H1 (cell line): ENCODE results near the gene TDP2. TPM values are rescaled to one million over a fixed set of nuclear protein-coding genes. Genes with fewer than 3 reads are reported as not detected.

Experiments used
- CTCF ChIA-PET: fragments of 300-600 bp; sonication (Branson Sonifier 250); formaldehyde crosslinking; loops from one replicate; lab custom pipeline; 2021; ENCODE audit not compliant: partially characterized antibody; lab: Charles Lee
- POLR2A ChIA-PET: fragments of 300-600 bp; sonication (Branson Sonifier 250); formaldehyde crosslinking; loops from one replicate; lab custom pipeline; 2021; ENCODE audit warnings: inconsistent platforms; ENCODE audit not compliant: partially characterized antibody; lab: Charles Lee
- DNase-seq, 2 experiments: peaks; one replicate each; pipeline versions ENCODE4 v3.0.0 to v3.0.0-alpha.2; 2010 to 2022; ENCODE audit warnings: low spot score in 2 of 2, low read depth in 1 of 2, mixed read lengths in 1 of 2
- FAIRE-seq: peaks from 2 replicates; lab custom pipeline; 2011; peaks lifted over from hg19 to GRCh38; lab: Jason Lieb, UNC
- H2AFZ ChIP-seq: 2 replicates; pipeline ENCODE4 v1.8.1; 2012; ENCODE audit warnings: low read length, inconsistent platforms
- H2AK5ac ChIP-seq: 2 replicates; pipeline ENCODE4 v1.6.1; 2013; ENCODE audit warnings: low read depth, low read length
- H2BK120ac ChIP-seq: replicated peaks from 2 replicates; pipeline ENCODE3; 2013; ENCODE audit warnings: low read depth, low read length, inconsistent platforms
- H2BK12ac ChIP-seq: 2 replicates; pipeline ENCODE4 v1.6.1; 2013; ENCODE audit warnings: low read depth, low read length
- H2BK15ac ChIP-seq: 2 replicates; pipeline ENCODE4 v1.6.1; 2013; ENCODE audit warnings: low read length
- H2BK20ac ChIP-seq: 2 replicates; pipeline ENCODE4 v1.6.1; 2013; ENCODE audit warnings: low read length
- H2BK5ac ChIP-seq: 2 replicates; pipeline ENCODE4 v1.6.1; 2013; ENCODE audit warnings: low read depth, low read length
- H3K14ac ChIP-seq: 2 replicates; pipeline ENCODE4 v1.6.1; 2013; ENCODE audit warnings: inconsistent platforms; ENCODE audit not compliant: insufficient read length
- H3K18ac ChIP-seq: 2 replicates; pipeline ENCODE4 v1.6.1; 2013; ENCODE audit warnings: low read length; ENCODE audit errors: extremely low read depth
- H3K23ac ChIP-seq: 2 replicates; pipeline ENCODE4 v1.6.1; 2013; ENCODE audit warnings: inconsistent platforms; ENCODE audit not compliant: insufficient read length
- H3K23me2 ChIP-seq: 2 replicates; pipeline ENCODE4 v1.6.1; 2013; ENCODE audit warnings: low read depth, low read length
- H3K27ac ChIP-seq: 2 replicates; pipeline ENCODE4 v1.6.1; 2011; ENCODE audit warnings: low read depth, low read length, inconsistent platforms
- H3K27me3 ChIP-seq, 4 experiments: replicated peaks in 1 of 4; 1 replicate in 1 of 4; 2 replicates in 3 of 4; pipeline versions ENCODE4 v1.6.1 to v1.8.1; 2011 to 2013; ENCODE audit warnings: low read length in 3 of 4, mild to moderate bottlenecking in 3 of 4, inconsistent platforms in 2 of 4, mixed read lengths in 2 of 4, moderate library complexity in 1 of 4; ENCODE audit not compliant: control insufficient read depth in 3 of 4, insufficient read depth in 3 of 4; ENCODE audit errors: extremely low read depth in 1 of 4
- H3K36me3 ChIP-seq, 4 experiments: 2 replicates each; pipeline versions ENCODE4 v1.6.1 to v1.8.1; 2011 to 2013; ENCODE audit warnings: mild to moderate bottlenecking in 4 of 4, low read length in 3 of 4, moderate library complexity in 2 of 4, control low read depth in 1 of 4, inconsistent platforms in 1 of 4; ENCODE audit not compliant: insufficient read depth in 4 of 4, control insufficient read depth in 2 of 4
- H3K4ac ChIP-seq: replicated peaks from 2 replicates; pipeline ENCODE3; 2013; ENCODE audit warnings: low read length, low read depth, mixed read lengths, inconsistent platforms; ENCODE audit not compliant: insufficient read length
- H3K4me1 ChIP-seq, 4 experiments: replicated peaks in 1 of 4; 1 replicate in 1 of 4; 2 replicates in 3 of 4; pipeline versions ENCODE4 v1.6.1 to v1.8.1; 2011 to 2013; ENCODE audit warnings: low read length in 3 of 4, inconsistent platforms in 2 of 4, mixed read lengths in 1 of 4; ENCODE audit not compliant: insufficient read depth in 4 of 4, control insufficient read depth in 3 of 4
- H3K4me2 ChIP-seq, 2 experiments: 2 replicates each; pipeline versions ENCODE4 v1.6.1 to v1.8.1; 2011 to 2013; ENCODE audit warnings: low read depth in 2 of 2, low read length in 2 of 2, control low read depth in 1 of 2, inconsistent platforms in 1 of 2, mild to moderate bottlenecking in 1 of 2; ENCODE audit not compliant: insufficient read depth in 1 of 2
- H3K4me3 ChIP-seq, 4 experiments: fragments of 200-600, 300-600 bp in 1 of 4; sonication (generic), shearing (Covaris generic), sonication (Bioruptor Twin) in 1 of 4; 2 replicates each; pipeline versions ENCODE4 v1.5.1 to v1.8.1; 2011 to 2016; ENCODE audit warnings: low read length in 4 of 4, low read depth in 3 of 4, control low read depth in 2 of 4, inconsistent platforms in 2 of 4, mild to moderate bottlenecking in 2 of 4, mixed read lengths in 1 of 4, moderate library complexity in 1 of 4; ENCODE audit not compliant: insufficient read depth in 2 of 4; ENCODE audit errors: extremely low read depth in 1 of 4
- H3K56ac ChIP-seq: replicated peaks from 2 replicates; pipeline ENCODE3; 2013; ENCODE audit warnings: low read depth, mild to moderate bottlenecking, mixed read lengths, low read length, inconsistent platforms; ENCODE audit not compliant: insufficient read length
- H3K79me1 ChIP-seq: 2 replicates; pipeline ENCODE4 v1.6.1; 2013; ENCODE audit warnings: low read depth, low read length, control low read depth
- H3K79me2 ChIP-seq, 2 experiments: 2 replicates each; pipeline versions ENCODE4 v1.6.1 to v1.8.1; 2012 to 2013; ENCODE audit warnings: low read length in 2 of 2, mild to moderate bottlenecking in 2 of 2, inconsistent platforms in 1 of 2; ENCODE audit not compliant: insufficient read depth in 2 of 2, control insufficient read depth in 1 of 2
- H3K9ac ChIP-seq, 4 experiments: replicated peaks in 1 of 4; 1 replicate in 1 of 4; 2 replicates in 3 of 4; pipeline versions ENCODE4 v1.6.1 to v1.8.1; 2011 to 2013; ENCODE audit warnings: low read depth in 3 of 4, low read length in 3 of 4, control low read depth in 2 of 4, mild to moderate bottlenecking in 2 of 4, moderate library complexity in 2 of 4, inconsistent platforms in 1 of 4; ENCODE audit errors: extremely low read depth in 1 of 4
- H3K9me3 ChIP-seq, 2 experiments: 2 replicates each; pipeline versions ENCODE4 v1.6.1 to v1.8.1; 2012 to 2013; ENCODE audit warnings: mild to moderate bottlenecking in 2 of 2, moderate library complexity in 2 of 2, control low read depth in 1 of 2, inconsistent platforms in 1 of 2, low read depth in 1 of 2, low read length in 1 of 2, mixed read lengths in 1 of 2; ENCODE audit not compliant: insufficient read depth in 2 of 2
- H4K20me1 ChIP-seq, 2 experiments: replicated peaks in 1 of 2; 2 replicates each; pipeline versions ENCODE3 to v1.8.1; 2011 to 2013; ENCODE audit warnings: inconsistent platforms in 2 of 2, low read length in 2 of 2, mild to moderate bottlenecking in 1 of 2; ENCODE audit not compliant: insufficient read depth in 2 of 2, control insufficient read depth in 1 of 2
- H4K5ac ChIP-seq: 2 replicates; pipeline ENCODE4 v1.6.1; 2013; ENCODE audit warnings: low read length, low read depth, mixed read lengths, inconsistent platforms; ENCODE audit not compliant: insufficient read length
- H4K8ac ChIP-seq: 2 replicates; pipeline ENCODE4 v1.8.0; 2013; ENCODE audit warnings: mild to moderate bottlenecking, moderate library complexity, low read length, inconsistent platforms; ENCODE audit not compliant: insufficient read depth; ENCODE audit errors: extremely low read depth
- H4K91ac ChIP-seq: replicated peaks from 2 replicates; pipeline ENCODE3; 2013; ENCODE audit warnings: low read length, mixed read lengths, inconsistent platforms; ENCODE audit not compliant: insufficient read length
- CEBPB ChIP-seq: IDR thresholded peaks from 2 replicates; pipeline ENCODE4 v1.6.1; 2012; ENCODE audit warnings: low read depth, low read length
- CHD2 ChIP-seq: IDR thresholded peaks from 2 replicates; pipeline ENCODE4 v1.6.1; 2012; ENCODE audit warnings: low read length, improper control_type of control experiment
- E2F6 ChIP-seq: IDR thresholded peaks from 2 replicates; pipeline ENCODE4 v1.6.1; 2012; ENCODE audit warnings: inconsistent platforms
- NANOG ChIP-seq: IDR thresholded peaks from 2 replicates; pipeline ENCODE4 v1.6.1; 2011; ENCODE audit warnings: low read length, low read depth, mild to moderate bottlenecking, inconsistent platforms; ENCODE audit not compliant: insufficient read depth, poor library complexity, severe bottlenecking
- POU5F1 ChIP-seq: IDR thresholded peaks from 2 replicates; pipeline ENCODE4 v1.6.1; 2011; ENCODE audit warnings: low read depth, mild to moderate bottlenecking, low read length, moderate library complexity
- RFX5 ChIP-seq: IDR thresholded peaks from 2 replicates; pipeline ENCODE4 v1.6.1; 2011; ENCODE audit warnings: low read depth, low read length, improper control_type of control experiment, borderline replicate concordance
- RNF2 ChIP-seq: fragments of 200-900, 300-1000 bp; sonication (generic); IDR thresholded peaks from 2 replicates; pipeline ENCODE4 v1.7.1; 2016; ENCODE audit warnings: borderline replicate concordance, low read depth, mild to moderate bottlenecking, antibody characterized with exemption, low read length; ENCODE audit not compliant: poor library complexity, severe bottlenecking; ENCODE audit errors: missing control alignments
- SUZ12 ChIP-seq: fragments of 200-600 bp; sonication (generic); IDR thresholded peaks from 2 replicates; pipeline ENCODE4 v1.6.1; 2012; ENCODE audit warnings: mild to moderate bottlenecking, inconsistent platforms, low read length, moderate library complexity, mixed read lengths
- WGBS, 2 experiments: shearing (Covaris generic) in 1 of 2; methylation state at CpG; one replicate each; pipeline versions ENCODE4 v1.1.6 to v1.1.7; 2013 to 2015; ENCODE audit warnings: low lambda C conversion rate in 2 of 2, mixed read lengths in 2 of 2, inconsistent platforms in 1 of 2, low coverage in 1 of 2, missing lambda C conversion rate in 1 of 2; ENCODE audit not compliant: insufficient replicate concordance in 2 of 2, insufficient coverage in 1 of 2, insufficient read length in 1 of 2; ENCODE audit errors: extremely low coverage in 1 of 2, missing lambda C conversion rate in 1 of 2; 5-methylcytosine and 5-hydroxymethylcytosine counted together
- polyA plus RNA-seq, 7 experiments: library from polyadenylated mRNA; depleted of rRNA in 3 of 7; stranded (reverse) in 5 of 7; unstranded in 2 of 7; fragments of >200 nt in 5 of 7; fragments of 200-250 nt in 2 of 7; gene quantifications; 1 replicate in 5 of 7; 2 replicates in 1 of 7; 4 replicates in 1 of 7; pipeline versions ENCODE4 v1.2.1 to v1.2.3, GENCODE V29; 2011 to 2013; ENCODE audit warnings: missing spikeins in 2 of 7, mixed read lengths in 2 of 7
- total RNA-seq: library from RNA; stranded (reverse); fragmentation: NEBNext Ultra II Directional; extraction: Animal tissue kit (Norgen Biotek cat#: 25700); gene quantifications from 2 replicates; pipeline ENCODE4 v1.2.1, GENCODE V29; 2021

TDP2 gene
- total and polyA plus RNA-seq, 2 of the 8 experiments (the other 6 are each of a cell fraction or from before 2014, with no cell fraction given): 18.8 to 51.6 TPM

- FAIRE-seq: peak; percentile 95
- no peak for TF ChIP-seq RFX5
- TF ChIP-seq E2F6: peak; percentile 49; the same call in 1 of the 2 replicates
- peak; percentile 88 for TF ChIP-seq CEBPB
- TF ChIP-seq SUZ12: no peak
- TF ChIP-seq CHD2: no peak
- no peak for TF ChIP-seq RNF2
- no peak for TF ChIP-seq NANOG
- 0 out of 2 replicates have a peak, but pooled peaks have one; percentile 2 for TF ChIP-seq POU5F1
Measured at GRCh38 chr6:24658573-24659560, 7.8 kb downstream of the TDP2 start.

More at GRCh38 chr6:24658573-24659560, 7.8 kb downstream of the TDP2 start:
- no peak overlapping the region for H4K91ac ChIP-seq
- H3K27ac ChIP-seq: no peak overlapping the region
- no peaks in the 10 kb centered on the region for H3K9me3 ChIP-seq
- no peak overlapping the region for H2BK20ac ChIP-seq
- no peak overlapping the region for H4K8ac ChIP-seq
- H3K79me2 ChIP-seq: peaks cover 0 to 62% of the 10 kb centered on the region in 2 experiments; a peak in 3 of 4 replicates
- H3K79me1 ChIP-seq: peaks cover 4% of the 10 kb centered on the region; the same call in 1 of the 2 replicates
- no peak overlapping the region for H3K56ac ChIP-seq
- no peak overlapping the region for H2BK120ac ChIP-seq
- peaks cover 0 to 3% of the 10 kb centered on the region in 2 experiments for H4K20me1 ChIP-seq
- H2BK15ac ChIP-seq: peak overlapping the region; percentile 36; the same call in 1 of the 2 replicates
- peaks cover 2 to 3% (median 2%) of the 10 kb centered on the region in 4 experiments; a peak in 4 of 7 replicates for H3K4me1 ChIP-seq
- no peak overlapping the region for H3K23ac ChIP-seq
- no peak overlapping the region for H4K5ac ChIP-seq
- no peak overlapping the region; the same call in 1 of the 2 replicates for H3K18ac ChIP-seq
- no peak overlapping the region; the same call in 1 of the 2 replicates for H2AK5ac ChIP-seq
- H3K23me2 ChIP-seq: no peaks in the 10 kb centered on the region
- no peak for DNase-seq
- no peak overlapping the region for H3K4ac ChIP-seq
- H3K4me3 ChIP-seq: peak overlapping the region in 1 of 4 experiments; percentile 13; a peak in 1 of 8 replicates
- no peaks in the 10 kb centered on the region for H3K27me3 ChIP-seq
- H2BK5ac ChIP-seq: 0 out of 2 replicates have a peak overlapping the region, but pooled peaks have one; percentile 72
- no peak overlapping the region for H3K9ac ChIP-seq
- ChIA-PET POLR2A (interaction anchor here (0.6 to 1.7 kb wide), 6 partner anchors 8 to 66 kb away, joined by 3 to 18 read pairs (median 6); partner anchors contain the start of genes ACOT13, KIAA0319 and TDP2), CTCF (interaction anchor here (0.7 to 1.9 kb wide), 3 partner anchors 8 to 74 kb away, joined by 3 to 4 read pairs (median 4); partner anchors contain the start of genes ACOT13 and TDP2)
- H2AFZ ChIP-seq: no peak overlapping the region
- no peak overlapping the region for H3K14ac ChIP-seq
- WGBS, 2 experiments: 71% methylated on average over 9 of the region's 9 CpGs; no CpG with 5 or more reads in 1 of the 2 experiments
- H2BK12ac ChIP-seq: peak overlapping the region; percentile 91; the same call in 1 of the 2 replicates
- peak overlapping the region in 1 of 2 experiments; percentile 17; a peak in 1 of 4 replicates for H3K4me2 ChIP-seq
- H3K36me3 ChIP-seq: peaks cover 5 to 43% (median 12%) of the 10 kb centered on the region in 4 experiments; a peak in 6 of 8 replicates
